Stimulated activated CD8-positive, alpha-beta memory T cell treated with anti-CD3 and anti-CD28 coated beads, Interleukin-7, amount 100 ng/mL, for 1 hour (primary cell): ENCODE data around the gene CDPF1.
"Not testable (repeated sequence)": the region's sequence is repeated elsewhere in the genome, so short reads cannot be mapped to it uniquely, and the experiment has no call there.

Source experiments
- DNase-seq, 2 donors: peaks; one replicate each; pipeline ENCODE4 v3.0.0-alpha.2; 2020; ENCODE audit warnings: low read depth in 2 of 2

Gene CDPF1

GRCh38 chr22:46281866-46282678, 32.0 kb upstream of the CDPF1 start:
- no peak for DNase-seq

- DNase-seq, result no peak
These were observed 31.0 kb upstream of the CDPF1 start for GRCh38 chr22:46280999-46281623.

GRCh38 chr22:46280063-46280817, 30.1 kb upstream of the CDPF1 start:
- DNase-seq, result no peak

- DNase-seq, result no peak
These were observed 28.9 kb upstream of the CDPF1 start for GRCh38 chr22:46278656-46279645.

- DNase-seq, result no peak
These were observed 26.5 kb upstream of the CDPF1 start for GRCh38 chr22:46276563-46276962.

GRCh38 chr22:46275455-46276122, 25.5 kb upstream of the CDPF1 start:
- DNase-seq, result no peak

GRCh38 chr22:46274381-46274780, 24.3 kb upstream of the CDPF1 start:
- no peak for DNase-seq

GRCh38 chr22:46273432-46274148, 23.5 kb upstream of the CDPF1 start:
- DNase-seq, result no peak

- DNase-seq, result no peak
These were observed 22.8 kb upstream of the CDPF1 start for GRCh38 chr22:46272762-46273431.

GRCh38 chr22:46272196-46272595, 22.1 kb upstream of the CDPF1 start:
- DNase-seq, result no peak

- DNase-seq, result no peak
These were observed 19.5 kb upstream of the CDPF1 start for GRCh38 chr22:46269564-46269963.

- no peak for DNase-seq
These were observed 17.6 kb upstream of the CDPF1 start, which contains the start of gene TTC38 for GRCh38 chr22:46267431-46268279. Gene TTC38 (plus strand): TSS chr22:46268008. CDS start chr22:46268040, 32 bp downstream.

GRCh38 chr22:46265627-46266026, 15.5 kb upstream of the CDPF1 start:
- DNase-seq, result not testable (repeated sequence)

GRCh38 chr22:46264520-46264919, 14.4 kb upstream of the CDPF1 start:
- DNase-seq, result not testable (repeated sequence)

- DNase-seq, result no peak
These were observed 13.1 kb upstream of the CDPF1 start, which contains the start of gene PKDREJ for GRCh38 chr22:46263216-46263590. Gene PKDREJ (minus strand): TSS chr22:46263343. CDS start chr22:46263322, 21 bp downstream.

GRCh38 chr22:46262449-46263215, 12.5 kb upstream of the CDPF1 start:
- no peak for DNase-seq

GRCh38 chr22:46260038-46260437, 9.9 kb upstream of the CDPF1 start:
- DNase-seq, result no peak

- no peak for DNase-seq
These were observed 9.3 kb upstream of the CDPF1 start for GRCh38 chr22:46259374-46259773.
